Measurements from ENCODE around the gene SNX20.

SNX20 gene

DNA sequence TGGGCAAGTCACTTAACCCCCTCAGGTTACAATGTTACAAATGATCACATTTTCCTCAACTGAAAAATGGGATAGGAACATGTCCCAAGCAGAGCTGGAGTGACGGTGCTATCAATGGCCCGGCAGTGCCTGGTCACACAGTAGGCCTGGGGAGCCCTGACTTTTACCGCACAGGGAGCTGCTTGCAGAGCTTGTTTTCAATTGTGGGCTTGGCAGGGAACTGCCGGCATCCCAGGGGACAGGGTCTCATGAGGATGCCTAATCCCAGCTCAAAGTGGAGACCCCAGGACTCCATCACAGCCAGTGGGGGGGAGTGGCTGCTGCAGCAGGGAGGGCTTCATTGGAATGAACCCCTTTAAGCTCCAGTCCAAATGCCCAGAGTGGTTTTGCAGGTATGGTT, 11.4 kb downstream of the SNX20 start:
- no peak for TF ChIP-seq MYC (IDR thresholded peaks at IDR 0.05; ENCODE audit: low read depth, low read length)
- TF ChIP-seq POLR2A (IDR thresholded peaks at IDR 0.05; ENCODE audit: extremely low read depth, insufficient read length) = no peak
- TF ChIP-seq, protein P1, sequence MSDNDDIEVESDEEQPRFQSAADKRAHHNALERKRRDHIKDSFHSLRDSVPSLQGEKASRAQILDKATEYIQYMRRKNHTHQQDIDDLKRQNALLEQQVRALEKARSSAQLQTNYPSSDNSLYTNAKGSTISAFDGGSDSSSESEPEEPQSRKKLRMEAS (IDR thresholded peaks at IDR 0.05; ENCODE audit: low read depth, low read length) = no peak
- TF ChIP-seq, protein P2, sequence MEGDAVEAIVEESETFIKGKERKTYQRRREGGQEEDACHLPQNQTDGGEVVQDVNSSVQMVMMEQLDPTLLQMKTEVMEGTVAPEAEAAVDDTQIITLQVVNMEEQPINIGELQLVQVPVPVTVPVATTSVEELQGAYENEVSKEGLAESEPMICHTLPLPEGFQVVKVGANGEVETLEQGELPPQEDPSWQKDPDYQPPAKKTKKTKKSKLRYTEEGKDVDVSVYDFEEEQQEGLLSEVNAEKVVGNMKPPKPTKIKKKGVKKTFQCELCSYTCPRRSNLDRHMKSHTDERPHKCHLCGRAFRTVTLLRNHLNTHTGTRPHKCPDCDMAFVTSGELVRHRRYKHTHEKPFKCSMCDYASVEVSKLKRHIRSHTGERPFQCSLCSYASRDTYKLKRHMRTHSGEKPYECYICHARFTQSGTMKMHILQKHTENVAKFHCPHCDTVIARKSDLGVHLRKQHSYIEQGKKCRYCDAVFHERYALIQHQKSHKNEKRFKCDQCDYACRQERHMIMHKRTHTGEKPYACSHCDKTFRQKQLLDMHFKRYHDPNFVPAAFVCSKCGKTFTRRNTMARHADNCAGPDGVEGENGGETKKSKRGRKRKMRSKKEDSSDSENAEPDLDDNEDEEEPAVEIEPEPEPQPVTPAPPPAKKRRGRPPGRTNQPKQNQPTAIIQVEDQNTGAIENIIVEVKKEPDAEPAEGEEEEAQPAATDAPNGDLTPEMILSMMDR (IDR thresholded peaks at IDR 0.05; ENCODE audit: low read depth, low read length) = no peak
- H3K4me3 ChIP-seq (ENCODE audit: low read depth, low read length) = no peak overlapping the region
- DNase-seq (ENCODE audit: low read depth) = no peak

DNA sequence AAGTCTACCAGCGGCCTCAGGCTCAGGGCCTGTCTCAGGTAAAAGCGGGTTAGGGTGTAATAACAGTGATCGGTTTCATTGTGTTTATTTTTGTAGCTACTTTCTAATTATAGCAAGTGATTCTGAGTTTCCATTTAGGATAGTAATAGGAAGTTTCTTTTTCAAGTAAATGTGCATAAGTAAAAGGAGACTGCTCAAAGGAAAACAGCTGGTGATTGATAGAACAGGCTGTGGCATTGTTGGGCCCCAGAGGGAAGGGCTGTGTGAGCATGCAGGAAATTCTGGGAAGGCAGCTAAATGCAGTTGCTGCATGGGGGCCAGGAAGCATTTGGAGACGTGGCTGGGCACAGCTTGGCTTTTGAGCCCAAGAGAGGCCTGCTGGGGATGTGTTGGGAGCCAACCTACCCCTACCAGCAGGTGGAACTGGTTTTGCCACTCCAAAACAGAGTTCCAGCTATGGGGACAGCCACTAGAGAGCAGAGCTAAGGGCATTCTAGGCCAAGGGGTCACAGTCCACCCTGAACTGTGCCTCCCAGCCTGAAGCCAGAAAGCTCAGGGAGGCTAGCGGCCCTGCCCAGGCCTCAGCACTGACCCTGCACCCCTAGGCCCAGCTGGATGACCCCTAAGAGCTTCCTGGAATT, 12.6 kb downstream of the SNX20 start:
- TF ChIP-seq MYC (IDR thresholded peaks at IDR 0.05; ENCODE audit: low read depth, low read length) = no peak
- TF ChIP-seq, protein P2 (IDR thresholded peaks at IDR 0.05; ENCODE audit: low read depth, low read length) = no peak
- TF ChIP-seq POLR2A (IDR thresholded peaks at IDR 0.05; ENCODE audit: extremely low read depth, insufficient read length) = no peak
- TF ChIP-seq, protein P1 (IDR thresholded peaks at IDR 0.05; ENCODE audit: low read depth, low read length) = no peak
- DNase-seq (ENCODE audit: low read depth) = no peak
- no peak overlapping the region for H3K4me3 ChIP-seq (ENCODE audit: low read depth, low read length)

DNA sequence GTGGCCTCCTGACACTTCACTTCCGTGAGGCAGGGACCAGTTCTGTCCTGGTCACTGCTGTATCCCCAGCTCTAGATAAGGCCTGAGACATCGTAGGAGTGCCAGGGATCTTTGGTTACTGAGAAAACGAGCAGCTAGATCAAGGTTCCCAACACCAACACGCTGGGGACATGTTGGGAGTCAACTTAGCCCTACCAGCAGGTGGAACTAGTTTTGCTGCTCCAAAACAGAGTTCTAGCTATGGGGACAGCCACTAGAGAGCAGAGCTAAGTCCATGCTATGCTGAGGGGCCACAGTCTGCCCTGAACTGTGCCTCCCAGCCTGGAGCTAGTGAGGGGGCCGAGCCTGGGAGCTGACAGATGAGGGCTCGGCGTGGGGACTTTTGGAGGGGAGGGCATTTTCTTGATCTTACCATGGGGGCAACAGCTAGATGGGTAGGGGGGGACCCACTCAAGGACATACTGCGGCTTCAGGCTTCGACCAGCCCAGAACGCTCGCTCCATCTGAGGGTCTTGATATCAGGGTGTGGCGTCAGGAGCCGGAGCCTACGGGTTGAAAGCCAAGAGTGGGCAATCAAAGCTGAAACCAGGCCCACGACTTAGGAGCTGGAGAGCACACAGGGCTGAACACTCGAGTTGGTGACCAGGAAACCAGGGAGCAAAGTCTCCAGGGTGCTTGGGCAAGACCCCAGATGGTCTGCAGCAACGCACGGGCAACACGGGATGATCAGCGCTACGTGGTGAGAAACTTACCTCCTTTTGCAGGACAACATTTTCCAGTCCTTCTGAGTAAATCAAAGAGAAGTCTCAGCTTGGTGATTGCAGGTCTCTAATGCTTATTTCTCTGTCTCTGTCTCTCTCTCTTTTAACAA, 13.4 kb downstream of the SNX20 start:
- peak; percentile 57 for DNase-seq (ENCODE audit: low read depth)
- H3K4me3 ChIP-seq (ENCODE audit: low read depth, low read length) = no peak overlapping the region
- TF ChIP-seq MYC (IDR thresholded peaks at IDR 0.05; ENCODE audit: low read depth, low read length) (no peak), POLR2A (IDR thresholded peaks at IDR 0.05; ENCODE audit: extremely low read depth, insufficient read length) (no peak)
- TF ChIP-seq, protein P2 (IDR thresholded peaks at IDR 0.05; ENCODE audit: low read depth, low read length) = no peak
- TF ChIP-seq, protein P1 (IDR thresholded peaks at IDR 0.05; ENCODE audit: low read depth, low read length) = no peak

DNA sequence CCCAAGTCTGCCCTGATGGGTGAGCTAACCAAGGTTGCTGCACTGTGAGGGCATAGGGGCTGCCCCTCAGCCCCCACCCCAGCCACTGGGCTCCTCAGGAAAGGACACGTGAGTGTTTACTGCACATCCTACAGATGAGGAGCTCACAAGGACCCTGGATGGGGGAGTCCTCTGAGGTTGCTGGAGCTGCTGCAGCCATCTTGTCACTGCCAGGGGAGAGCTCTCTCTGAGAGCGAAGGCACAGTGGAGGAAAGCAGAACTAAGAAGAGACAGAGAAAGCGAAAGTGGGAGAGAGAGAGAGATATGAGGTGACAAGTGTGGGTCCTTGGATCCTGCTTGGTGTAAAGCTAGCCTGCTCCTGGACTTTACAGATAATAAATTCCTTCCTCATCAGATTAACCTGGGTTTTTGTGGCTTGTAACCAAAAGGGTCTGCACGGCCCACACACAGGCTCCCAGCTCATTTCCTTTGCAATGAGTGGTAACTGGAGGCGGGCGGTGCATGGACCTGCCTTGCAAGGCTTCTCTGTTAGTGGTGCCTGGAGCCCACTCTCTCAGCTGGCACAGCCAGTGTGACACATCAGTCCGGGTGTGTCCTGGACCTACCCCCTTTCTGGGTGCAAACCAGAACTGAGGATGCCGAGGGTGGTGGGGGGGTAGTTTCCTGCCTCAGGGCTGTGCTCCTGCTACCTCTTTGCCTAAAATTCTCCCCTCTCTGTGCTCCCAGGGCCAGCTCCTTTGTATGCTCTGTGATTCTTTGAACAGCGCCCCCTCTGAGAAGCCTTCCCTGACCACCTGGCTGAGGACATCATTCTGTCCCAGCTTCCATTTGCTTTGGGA, 14.2 kb downstream of the SNX20 start:
- TF ChIP-seq, protein P2 (IDR thresholded peaks at IDR 0.05; ENCODE audit: low read depth, low read length) = peak; percentile 22
- TF ChIP-seq POLR2A (IDR thresholded peaks at IDR 0.05; ENCODE audit: extremely low read depth, insufficient read length) = no peak
- H3K4me3 ChIP-seq (ENCODE audit: low read depth, low read length) = peak overlapping the region; percentile 33
- peak; percentile 73 for DNase-seq (ENCODE audit: low read depth)

DNA sequence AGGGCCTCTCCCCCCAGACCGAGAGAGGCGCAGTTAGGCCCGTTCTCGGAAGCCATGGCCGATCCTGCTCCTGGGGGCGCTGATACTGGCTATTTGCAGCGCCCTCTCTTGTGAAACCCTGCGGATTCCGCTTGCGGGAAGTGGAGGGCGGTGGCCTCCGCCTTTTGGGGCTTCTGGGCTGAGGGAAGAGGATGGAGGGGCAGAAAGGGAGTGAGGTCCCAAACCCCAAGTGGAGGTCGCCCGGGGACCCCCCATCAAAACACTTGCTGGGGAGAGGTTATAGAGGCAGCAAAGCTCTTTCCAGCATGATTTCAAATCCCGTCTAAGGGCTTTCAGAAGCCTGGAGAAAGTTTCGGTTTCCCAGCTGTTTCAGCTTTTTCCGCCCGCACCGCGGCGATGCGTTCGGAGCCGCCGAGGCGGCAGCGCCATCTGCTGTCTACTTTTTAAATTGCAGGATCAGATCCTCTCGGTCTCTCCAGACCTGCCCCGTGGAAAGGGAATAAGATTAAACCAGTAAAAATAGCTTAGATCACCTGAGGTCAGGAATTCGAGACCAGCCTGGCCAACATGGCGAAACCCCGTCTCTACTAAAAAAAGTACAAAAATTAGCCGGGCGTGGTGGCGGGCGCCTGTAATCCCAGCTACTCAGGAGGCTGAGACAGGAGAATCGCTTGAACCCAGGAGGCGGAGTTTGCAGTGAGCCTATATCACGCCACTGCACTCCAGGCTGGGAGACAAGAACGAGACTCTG, 15.8 kb downstream of the SNX20 start:
- TF ChIP-seq POLR2A (IDR thresholded peaks at IDR 0.05; ENCODE audit: extremely low read depth, insufficient read length) (no peak), MYC (IDR thresholded peaks at IDR 0.05; ENCODE audit: low read depth, low read length) (no peak)
- TF ChIP-seq, protein P1 (IDR thresholded peaks at IDR 0.05; ENCODE audit: low read depth, low read length) = no peak
- TF ChIP-seq, protein P2 (IDR thresholded peaks at IDR 0.05; ENCODE audit: low read depth, low read length) = peak; percentile 70
- peak; percentile 84 for DNase-seq (ENCODE audit: low read depth)
- peak overlapping the region; percentile 48 for H3K4me3 ChIP-seq (ENCODE audit: low read depth, low read length)

Data from NB4 (cell line).